ENCODE measurements around the gene GJA10.
A peak's percentile ranks its signal among the peaks of the same experiment; 100 is the strongest.

GJA10 gene

GRCh38 chr6:89917801-89918366 lies 23.6 kb downstream of the GJA10 start:
- DNase-seq: no peak

GRCh38 chr6:89921197-89921596 lies 26.9 kb downstream of the GJA10 start:
- no peak for DNase-seq

GRCh38 chr6:89921691-89922090 lies 27.4 kb downstream of the GJA10 start:
- no peak for DNase-seq

- no peak for DNase-seq
These were observed 30.0 kb downstream of the GJA10 start for GRCh38 chr6:89924231-89924630.

- no peak for DNase-seq
These were observed 31.6 kb downstream of the GJA10 start for GRCh38 chr6:89925826-89926225.

GRCh38 chr6:89927264-89927663 lies 33.0 kb downstream of the GJA10 start:
- DNase-seq: no peak

GRCh38 chr6:89927791-89928550 lies 33.7 kb downstream of the GJA10 start:
- DNase-seq: no peak

GRCh38 chr6:89928604-89929003 lies 34.3 kb downstream of the GJA10 start:
- DNase-seq: peak in 1 of 2 experiments; percentile 36

- no peak for DNase-seq
These were observed 36.5 kb downstream of the GJA10 start for GRCh38 chr6:89930789-89931188.

- DNase-seq: no peak
These were observed 38.1 kb downstream of the GJA10 start for GRCh38 chr6:89932245-89932802.

- no peak for DNase-seq
These were observed 40.6 kb downstream of the GJA10 start for GRCh38 chr6:89934685-89935366.

- DNase-seq: no peak
These were observed 41.9 kb downstream of the GJA10 start for GRCh38 chr6:89936177-89936576.

- DNase-seq: no peak
These were observed 43.7 kb downstream of the GJA10 start for GRCh38 chr6:89938014-89938413.

GRCh38 chr6:89939144-89939543 lies 44.9 kb downstream of the GJA10 start:
- DNase-seq: no peak

GRCh38 chr6:89940225-89941027 lies 46.2 kb downstream of the GJA10 start:
- peak; percentile 57 to 66 for DNase-seq

- DNase-seq: no peak
These were observed 46.9 kb downstream of the GJA10 start for GRCh38 chr6:89941031-89941762.

- DNase-seq: no peak
These were observed 47.7 kb downstream of the GJA10 start for GRCh38 chr6:89941763-89942497.

- no peak for DNase-seq
These were observed 48.3 kb downstream of the GJA10 start for GRCh38 chr6:89942601-89943000.

- no peak for DNase-seq
These were observed 50.0 kb downstream of the GJA10 start for GRCh38 chr6:89944181-89944755.

- DNase-seq: no peak
These were observed 50.6 kb downstream of the GJA10 start for GRCh38 chr6:89944826-89945407.
